GM12891 (cell line): ENCODE data around the gene USH2A.
"Not testable (repeated sequence)": the region's sequence is repeated elsewhere in the genome, so short reads cannot be mapped to it uniquely, and the experiment has no call there.

ENCODE experiments used
- PAX5 ChIP-seq: IDR thresholded peaks from 2 replicates; pipeline ENCODE4 v1.6.1; 2011; ENCODE audit warnings: low read length, moderate library complexity, mild to moderate bottlenecking; ENCODE audit not compliant: insufficient read depth, severe bottlenecking
- POLR2A ChIP-seq: IDR thresholded peaks from 2 replicates; pipeline ENCODE4 v1.6.1; 2011; ENCODE audit warnings: low read depth, low read length, control low read depth
- POLR2AphosphoS5 ChIP-seq: IDR thresholded peaks from 2 replicates; pipeline ENCODE4 v1.6.1; 2011; ENCODE audit warnings: low read depth, low read length, control low read depth
- POU2F2 ChIP-seq: IDR thresholded peaks from 2 replicates; pipeline ENCODE4 v1.6.1; 2011; ENCODE audit warnings: low read depth, mild to moderate bottlenecking, control low read depth, low read length, moderate library complexity
- SPI1 ChIP-seq: IDR thresholded peaks from 2 replicates; pipeline ENCODE4 v1.6.1; 2011; ENCODE audit warnings: low read depth, low read length, control low read depth
- TAF1 ChIP-seq: IDR thresholded peaks from 2 replicates; pipeline ENCODE4 v1.6.1; 2011; ENCODE audit warnings: low read depth, low read length, control low read depth

- TF ChIP-seq POLR2AphosphoS5, POLR2A, PAX5, TAF1, SPI1, POU2F2: not testable (repeated sequence)
Observed at GRCh38 chr1:216145451-216146018, 277.7 kb downstream of the USH2A start.
